ENCODE measurements around the gene LMO7.
A peak's percentile ranks its signal among the peaks of the same experiment; 100 is the strongest.

The LMO7 gene

DNA sequence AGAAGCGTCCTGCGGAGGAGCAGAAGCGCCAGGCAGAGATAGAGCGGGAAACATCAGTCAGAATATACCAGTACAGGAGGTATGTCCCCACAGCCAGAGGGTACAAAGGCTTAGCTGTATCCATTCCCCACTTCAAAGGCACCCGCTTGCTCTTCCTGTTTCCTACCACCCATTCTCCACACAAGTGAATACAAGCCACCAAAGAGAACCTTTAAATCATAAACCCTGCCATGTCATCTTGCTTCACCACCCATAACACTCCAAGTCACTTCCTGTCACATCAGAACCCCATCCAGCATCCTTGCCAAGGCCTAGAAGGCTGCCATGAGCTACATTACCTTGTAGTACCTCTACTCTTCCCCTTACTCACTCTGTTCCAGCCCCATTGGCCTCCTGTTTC lies 205.8 kb downstream of the LMO7 start:
- Histone ChIP-seq H3K27ac (ENCODE audit: low read length, poor library complexity, severe bottlenecking) (no peak overlapping the region), H3K9ac (ENCODE audit: low read length) (no peak overlapping the region), H3K18ac (ENCODE audit: low read depth in 1 of 2, low read length in 2 of 2) (no peak overlapping the region), H4K91ac (ENCODE audit: low read length) (no peak overlapping the region), H3K9me3 (ENCODE audit: control insufficient read depth, low read length) (peaks cover 5% of the 10 kb centered on the region), H3K14ac (ENCODE audit: low read length in 2 of 2) (no peak overlapping the region), H3K4me2 (ENCODE audit: low read length, poor library complexity, severe bottlenecking) (no peak overlapping the region), H3K4ac (ENCODE audit: low read depth in 1 of 2, low read length in 2 of 2) (no peak overlapping the region), H3K4me1 (ENCODE audit: control insufficient read depth, insufficient read depth, low read depth, low read length) (no peaks in the 10 kb centered on the region), H3K36me3 (ENCODE audit: control insufficient read depth in 1 of 2, insufficient read depth in 2 of 2, low read depth in 1 of 2, low read length in 2 of 2) (peaks cover 18 to 91% of the 10 kb centered on the region in 2 experiments), H2AK5ac (ENCODE audit: low read length, severe bottlenecking) (no peak overlapping the region), H3K27me3 (ENCODE audit: control insufficient read depth in 1 of 2, insufficient read depth in 1 of 2, low read length in 2 of 2) (no peaks in the 10 kb centered on the region), H2BK120ac (ENCODE audit: low read depth, low read length) (no peak overlapping the region), H3K79me1 (replicated peaks; ENCODE audit: low read length, poor library complexity, severe bottlenecking) (peaks cover 4% of the 10 kb centered on the region), H4K8ac (ENCODE audit: low read length) (no peak overlapping the region), H2AFZ (ENCODE audit: low read depth, low read length) (no peak overlapping the region), H3K23ac (ENCODE audit: low read length in 2 of 2) (no peak overlapping the region), H2BK5ac (ENCODE audit: low read depth, low read length, poor library complexity, severe bottlenecking) (no peak overlapping the region), H3K4me3 (ENCODE audit: insufficient read depth in 1 of 2, low read depth in 1 of 2, low read length in 2 of 2) (no peak overlapping the region), H2BK12ac (ENCODE audit: low read length in 2 of 2) (no peak overlapping the region), H2BK15ac (ENCODE audit: low read depth, poor library complexity, severe bottlenecking) (no peak overlapping the region)
- WGBS, result 93% methylated on average over 5 of the region's 5 CpGs
- no peak for DNase-seq

DNA sequence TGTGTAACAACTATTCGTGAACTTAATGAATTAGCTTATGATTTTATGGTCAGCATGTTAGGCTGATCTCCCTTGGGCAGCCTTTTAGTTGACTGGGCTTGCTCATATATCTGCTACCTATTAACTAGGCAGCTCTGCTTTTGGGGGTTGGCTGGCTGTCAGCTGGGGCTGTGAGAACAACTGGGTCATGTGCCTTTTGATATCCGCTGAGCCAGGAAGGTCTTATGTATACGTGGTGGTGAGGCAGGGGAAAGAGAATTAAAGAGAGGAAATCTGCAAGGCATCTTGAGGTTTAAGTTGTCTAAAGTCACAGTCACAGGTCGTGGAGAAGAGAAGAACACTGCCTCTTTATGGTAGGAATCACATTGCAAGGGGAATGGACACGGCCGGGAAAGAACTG lies 206.9 kb downstream of the LMO7 start:
- no peak overlapping the region for H3K4me3 ChIP-seq (ENCODE audit: insufficient read depth in 1 of 2, low read depth in 1 of 2, low read length in 2 of 2)
- no peak overlapping the region for H2AK5ac ChIP-seq (ENCODE audit: low read length, severe bottlenecking)
- no peak overlapping the region for H2BK15ac ChIP-seq (ENCODE audit: low read depth, poor library complexity, severe bottlenecking)
- H3K9ac ChIP-seq (ENCODE audit: low read length), result no peak overlapping the region
- H3K4me1 ChIP-seq (ENCODE audit: control insufficient read depth, insufficient read depth, low read depth, low read length), result no peaks in the 10 kb centered on the region
- no peak overlapping the region for H3K4me2 ChIP-seq (ENCODE audit: low read length, poor library complexity, severe bottlenecking)
- no peak overlapping the region for H2BK120ac ChIP-seq (ENCODE audit: low read depth, low read length)
- H3K18ac ChIP-seq (ENCODE audit: low read depth in 1 of 2, low read length in 2 of 2), result no peak overlapping the region
- H4K91ac ChIP-seq (ENCODE audit: low read length), result no peak overlapping the region
- no peak for DNase-seq
- 95% methylated on average over 6 of the region's 6 CpGs for WGBS
- no peak overlapping the region for H3K4ac ChIP-seq (ENCODE audit: low read depth in 1 of 2, low read length in 2 of 2)
- H3K27me3 ChIP-seq (ENCODE audit: control insufficient read depth in 1 of 2, insufficient read depth in 1 of 2, low read length in 2 of 2), result no peaks in the 10 kb centered on the region
- H4K8ac ChIP-seq (ENCODE audit: low read length), result no peak overlapping the region
- no peak overlapping the region for H2BK5ac ChIP-seq (ENCODE audit: low read depth, low read length, poor library complexity, severe bottlenecking)
- H3K23ac ChIP-seq (ENCODE audit: low read length in 2 of 2), result no peak overlapping the region
- H3K27ac ChIP-seq (ENCODE audit: low read length, poor library complexity, severe bottlenecking), result no peak overlapping the region
- no peak overlapping the region for H2BK12ac ChIP-seq (ENCODE audit: low read length in 2 of 2)
- H3K9me3 ChIP-seq (ENCODE audit: control insufficient read depth, low read length), result peaks cover 5% of the 10 kb centered on the region
- no peak overlapping the region for H3K14ac ChIP-seq (ENCODE audit: low read length in 2 of 2)
- H3K36me3 ChIP-seq (ENCODE audit: control insufficient read depth in 1 of 2, insufficient read depth in 2 of 2, low read depth in 1 of 2, low read length in 2 of 2), result peaks cover 18 to 87% of the 10 kb centered on the region in 2 experiments
- peaks cover 4% of the 10 kb centered on the region for H3K79me1 ChIP-seq (replicated peaks; ENCODE audit: low read length, poor library complexity, severe bottlenecking)
- H2AFZ ChIP-seq (ENCODE audit: low read depth, low read length), result no peak overlapping the region

DNA sequence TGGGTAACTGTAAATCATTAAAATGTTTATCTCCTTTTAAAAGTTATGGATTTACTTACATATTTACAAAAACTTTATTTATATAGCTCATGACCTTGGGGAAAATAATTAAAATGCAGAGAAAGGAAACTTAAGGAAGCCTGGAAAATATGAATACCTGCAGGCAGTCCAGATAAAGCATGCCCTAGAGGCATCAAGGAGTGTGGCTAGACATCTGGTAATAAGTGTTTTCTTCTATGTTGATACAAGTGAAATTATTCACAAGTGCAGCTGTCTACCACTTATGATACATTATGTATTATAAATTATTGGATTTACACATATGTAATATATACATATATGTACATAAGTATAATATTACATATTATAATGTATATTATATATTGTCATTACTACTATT lies 207.9 kb downstream of the LMO7 start:
- no peak overlapping the region for H3K27ac ChIP-seq (ENCODE audit: low read length, poor library complexity, severe bottlenecking)
- H3K23ac ChIP-seq (ENCODE audit: low read length in 2 of 2), result no peak overlapping the region
- no peak overlapping the region for H3K14ac ChIP-seq (ENCODE audit: low read length in 2 of 2)
- H2AK5ac ChIP-seq (ENCODE audit: low read length, severe bottlenecking), result no peak overlapping the region
- H3K9ac ChIP-seq (ENCODE audit: low read length), result no peak overlapping the region
- no peaks in the 10 kb centered on the region for H3K4me1 ChIP-seq (ENCODE audit: control insufficient read depth, insufficient read depth, low read depth, low read length)
- H3K4me3 ChIP-seq (ENCODE audit: insufficient read depth in 1 of 2, low read depth in 1 of 2, low read length in 2 of 2), result no peak overlapping the region
- peaks cover 5% of the 10 kb centered on the region for H3K9me3 ChIP-seq (ENCODE audit: control insufficient read depth, low read length)
- no peak overlapping the region for H2BK12ac ChIP-seq (ENCODE audit: low read length in 2 of 2)
- H2BK120ac ChIP-seq (ENCODE audit: low read depth, low read length), result no peak overlapping the region
- H2BK5ac ChIP-seq (ENCODE audit: low read depth, low read length, poor library complexity, severe bottlenecking), result no peak overlapping the region
- no peak overlapping the region for H2BK15ac ChIP-seq (ENCODE audit: low read depth, poor library complexity, severe bottlenecking)
- H3K27me3 ChIP-seq (ENCODE audit: control insufficient read depth in 1 of 2, insufficient read depth in 1 of 2, low read length in 2 of 2), result no peaks in the 10 kb centered on the region
- H2AFZ ChIP-seq (ENCODE audit: low read depth, low read length), result no peak overlapping the region
- peaks cover 18 to 86% of the 10 kb centered on the region in 2 experiments for H3K36me3 ChIP-seq (ENCODE audit: control insufficient read depth in 1 of 2, insufficient read depth in 2 of 2, low read depth in 1 of 2, low read length in 2 of 2)
- no peak overlapping the region for H4K8ac ChIP-seq (ENCODE audit: low read length)
- H3K18ac ChIP-seq (ENCODE audit: low read depth in 1 of 2, low read length in 2 of 2), result no peak overlapping the region
- H3K4me2 ChIP-seq (ENCODE audit: low read length, poor library complexity, severe bottlenecking), result no peak overlapping the region
- H3K4ac ChIP-seq (ENCODE audit: low read depth in 1 of 2, low read length in 2 of 2), result no peak overlapping the region
- no peak for DNase-seq
- H4K91ac ChIP-seq (ENCODE audit: low read length), result no peak overlapping the region
- peaks cover 4% of the 10 kb centered on the region for H3K79me1 ChIP-seq (replicated peaks; ENCODE audit: low read length, poor library complexity, severe bottlenecking)

DNA sequence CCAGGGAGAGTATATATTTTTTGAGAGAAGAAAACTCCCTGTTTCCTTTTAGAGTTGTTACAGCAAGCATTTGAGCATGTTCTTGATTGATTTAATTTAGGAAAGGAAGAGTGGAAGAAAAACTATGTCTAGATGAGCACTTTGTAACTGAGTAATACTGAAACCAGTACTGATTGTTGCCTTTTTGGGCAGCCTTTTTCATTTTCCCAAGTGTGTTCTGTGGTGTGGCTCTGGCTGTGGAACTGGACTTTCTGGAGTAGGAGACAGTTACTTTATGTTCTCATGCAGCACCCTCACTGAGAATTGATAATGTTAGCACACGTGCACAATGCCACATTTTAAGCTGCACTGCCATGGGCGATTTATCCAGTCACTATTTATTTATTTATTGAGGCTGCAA lies 211.5 kb downstream of the LMO7 start:
- Histone ChIP-seq H3K4me1 (ENCODE audit: control insufficient read depth, insufficient read depth, low read depth, low read length) (no peaks in the 10 kb centered on the region), H3K79me1 (replicated peaks; ENCODE audit: low read length, poor library complexity, severe bottlenecking) (peaks cover 4% of the 10 kb centered on the region), H3K27me3 (ENCODE audit: control insufficient read depth in 1 of 2, insufficient read depth in 1 of 2, low read length in 2 of 2) (no peaks in the 10 kb centered on the region), H3K27ac (ENCODE audit: low read length, poor library complexity, severe bottlenecking) (no peak overlapping the region), H3K4ac (ENCODE audit: low read depth in 1 of 2, low read length in 2 of 2) (no peak overlapping the region), H3K23ac (ENCODE audit: low read length in 2 of 2) (no peak overlapping the region), H3K9me3 (ENCODE audit: control insufficient read depth, low read length) (peaks cover 5% of the 10 kb centered on the region), H2AFZ (ENCODE audit: low read depth, low read length) (peak overlapping the region; percentile 52), H3K4me2 (ENCODE audit: low read length, poor library complexity, severe bottlenecking) (no peak overlapping the region), H2BK5ac (ENCODE audit: low read depth, low read length, poor library complexity, severe bottlenecking) (no peak overlapping the region), H3K14ac (ENCODE audit: low read length in 2 of 2) (no peak overlapping the region), H2BK15ac (ENCODE audit: low read depth, poor library complexity, severe bottlenecking) (no peak overlapping the region), H3K36me3 (ENCODE audit: control insufficient read depth in 1 of 2, insufficient read depth in 2 of 2, low read depth in 1 of 2, low read length in 2 of 2) (peaks cover 12 to 87% of the 10 kb centered on the region in 2 experiments), H3K4me3 (ENCODE audit: insufficient read depth in 1 of 2, low read depth in 1 of 2, low read length in 2 of 2) (no peak overlapping the region), H4K8ac (ENCODE audit: low read length) (no peak overlapping the region), H2BK120ac (ENCODE audit: low read depth, low read length) (no peak overlapping the region), H2BK12ac (ENCODE audit: low read length in 2 of 2) (no peak overlapping the region), H2AK5ac (ENCODE audit: low read length, severe bottlenecking) (no peak overlapping the region), H3K18ac (ENCODE audit: low read depth in 1 of 2, low read length in 2 of 2) (no peak overlapping the region), H4K91ac (ENCODE audit: low read length) (no peak overlapping the region), H3K9ac (ENCODE audit: low read length) (no peak overlapping the region)
- DNase-seq, result no peak
- WGBS, result 100% methylated on average over 2 of the region's 2 CpGs
